Measurements from ENCODE around the gene PRLH.

The PRLH gene

DNA sequence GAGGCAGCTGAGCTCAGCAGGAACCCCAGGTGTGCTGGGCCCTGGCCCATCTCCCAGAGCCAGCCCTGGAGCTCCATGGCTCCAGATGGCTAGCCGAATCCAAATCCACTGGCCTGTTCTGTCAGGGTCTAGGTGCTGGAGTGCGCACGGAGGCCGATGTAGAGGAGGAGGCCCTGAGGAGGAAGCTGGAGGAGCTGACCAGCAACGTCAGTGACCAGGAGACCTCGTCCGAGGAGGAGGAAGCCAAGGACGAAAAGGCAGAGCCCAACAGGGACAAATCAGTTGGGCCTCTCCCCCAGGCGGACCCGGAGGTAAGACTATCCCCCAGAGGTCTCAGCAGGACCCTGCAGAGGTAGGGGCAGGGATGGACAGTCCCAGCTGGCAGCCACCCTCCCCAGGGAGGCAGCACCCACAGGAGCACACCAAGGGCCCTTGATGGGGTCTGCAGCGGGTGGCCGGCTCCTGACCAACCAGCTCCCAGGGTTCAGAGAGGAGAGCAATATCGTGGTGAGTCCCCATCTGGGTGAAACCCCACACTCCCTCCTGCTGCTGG, 26.1 kb upstream of the PRLH start:
- DNase-seq = no peak

DNA sequence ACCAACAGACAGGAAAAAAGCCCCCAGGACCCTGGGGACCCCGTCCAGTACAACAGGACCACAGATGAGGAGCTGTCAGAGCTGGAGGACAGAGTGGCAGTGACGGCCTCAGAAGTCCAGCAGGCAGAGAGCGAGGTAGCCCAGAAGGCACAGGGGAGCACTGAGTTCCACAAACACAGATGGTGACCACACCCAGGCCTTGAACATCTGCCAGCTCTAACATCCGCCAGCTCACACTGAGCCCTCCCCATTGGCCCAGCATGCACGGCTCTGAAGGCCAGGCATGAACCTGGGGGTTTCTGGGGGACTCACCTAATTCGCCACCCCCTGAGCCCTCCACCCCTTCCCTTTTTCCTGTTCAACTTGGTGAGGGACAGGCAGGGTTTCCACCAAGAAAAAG, 25.6 kb upstream of the PRLH start:
- DNase-seq = no peak

DNA sequence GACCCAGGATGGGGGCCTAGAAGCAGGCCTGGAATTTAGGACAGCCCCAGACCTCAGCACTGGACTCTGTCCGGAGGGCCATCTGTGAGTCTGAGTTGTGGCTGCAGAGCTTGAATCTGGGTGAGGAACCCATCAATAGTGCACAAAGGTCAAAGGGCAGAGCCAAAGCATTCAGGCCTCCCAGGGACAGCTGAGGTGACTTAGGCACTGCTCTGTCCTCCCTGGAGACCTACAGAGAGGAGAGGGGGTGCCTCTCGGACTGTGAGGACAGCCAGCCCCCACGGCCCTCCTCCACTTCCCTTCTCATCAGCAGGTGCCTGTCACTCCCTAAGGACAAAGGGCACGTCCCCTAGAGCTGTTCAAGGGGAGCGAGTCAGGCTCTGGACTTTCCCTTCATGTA, 25.1 kb upstream of the PRLH start:
- DNase-seq = no peak

DNA sequence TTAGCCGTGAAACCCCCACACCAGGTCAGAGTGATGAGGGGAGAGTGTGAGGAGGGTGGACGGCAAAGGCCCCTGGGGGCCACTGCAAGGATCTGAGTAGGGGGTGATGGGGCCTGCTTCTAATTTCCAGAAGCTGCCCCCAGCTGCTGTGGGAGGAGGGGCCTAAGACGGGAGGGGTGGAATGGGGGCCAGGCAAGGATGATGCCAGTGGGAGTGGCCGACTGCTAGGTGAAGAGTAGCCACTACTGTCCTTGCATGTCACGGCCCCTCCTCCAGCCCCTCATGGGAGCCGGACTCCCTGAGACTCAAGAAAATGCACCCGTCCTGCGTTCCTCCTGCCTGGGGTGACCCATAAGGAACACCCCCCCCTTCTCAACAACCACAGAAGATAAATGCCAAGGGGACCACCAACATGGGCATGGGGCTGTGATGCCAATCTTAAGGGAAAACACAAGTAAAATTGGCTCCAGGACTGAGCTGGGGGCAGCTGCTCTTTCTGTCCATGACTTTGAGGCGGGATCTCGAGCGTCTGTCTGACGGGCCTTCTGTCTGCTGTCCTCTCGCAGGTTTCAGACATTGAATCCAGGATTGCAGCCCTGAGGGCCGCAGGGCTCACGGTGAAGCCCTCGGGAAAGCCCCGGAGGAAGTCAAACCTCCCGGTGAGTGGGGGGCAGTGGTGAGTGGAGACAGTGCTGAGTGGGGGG, 24.2 kb upstream of the PRLH start:
- no peak for DNase-seq

DNA sequence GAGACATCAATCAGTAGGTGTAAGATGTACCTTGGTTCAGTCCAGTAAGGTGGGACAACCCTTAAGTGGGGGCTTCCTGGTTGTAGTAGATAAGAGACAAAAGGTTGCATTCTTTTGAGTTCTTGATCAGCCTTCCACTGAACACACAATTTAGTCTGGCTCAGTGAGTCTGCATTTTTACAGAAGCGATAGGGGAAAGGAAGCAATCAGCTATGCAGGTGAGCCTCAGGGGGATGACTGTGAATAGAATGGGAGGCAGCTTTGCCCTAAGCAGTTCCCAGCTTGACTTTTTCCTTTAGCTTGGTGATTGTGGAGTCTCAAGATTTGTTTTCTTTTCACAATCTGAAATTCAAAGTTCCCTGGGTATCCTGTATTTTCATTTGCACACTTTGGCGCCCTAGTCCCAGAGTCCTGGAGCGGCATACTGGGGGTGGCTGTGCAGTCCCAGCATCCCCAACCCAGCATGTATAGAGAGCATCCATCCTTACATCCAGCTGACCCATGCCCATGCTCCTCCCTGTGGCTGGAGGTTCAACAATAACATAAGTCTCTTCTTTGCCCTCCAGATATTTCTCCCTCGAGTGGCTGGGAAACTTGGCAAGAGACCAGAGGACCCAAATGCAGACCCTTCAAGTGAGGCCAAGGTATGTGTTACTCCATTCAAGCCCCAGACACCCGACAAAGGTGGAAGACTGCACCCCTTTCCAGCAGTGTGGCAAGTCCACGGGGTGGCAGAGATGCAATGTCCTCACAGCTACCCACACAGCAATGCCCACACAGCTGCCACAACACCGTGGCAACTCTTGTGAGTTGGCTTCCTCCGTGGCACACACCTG, 20.1 kb upstream of the PRLH start:
- DNase-seq = no peak

DNA sequence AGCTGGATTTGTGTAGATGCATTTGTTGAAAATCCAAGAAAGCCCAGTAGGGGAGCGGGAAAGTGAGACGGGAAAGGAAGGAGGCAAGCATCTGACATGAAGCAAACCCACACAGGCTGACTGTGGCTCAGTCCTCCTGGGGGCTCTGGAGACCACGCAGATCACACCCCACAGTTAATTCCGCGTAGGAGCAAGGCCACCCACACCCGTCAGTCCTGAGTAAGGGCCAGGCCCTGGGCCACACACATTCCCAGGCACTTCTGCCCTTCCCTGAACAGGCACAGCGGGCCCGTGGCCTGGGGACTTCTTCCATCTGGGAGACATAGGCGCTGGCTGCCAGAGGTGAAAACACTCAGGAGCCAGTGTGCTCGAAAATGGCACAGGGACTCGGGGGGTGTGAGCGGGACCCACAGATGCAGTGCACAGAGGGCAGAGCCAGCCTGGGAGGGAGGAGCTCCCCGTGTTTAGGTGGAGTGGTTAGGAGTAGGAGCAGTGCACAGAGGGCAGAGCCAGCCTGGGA, 19.4 kb upstream of the PRLH start:
- DNase-seq = no peak

DNA sequence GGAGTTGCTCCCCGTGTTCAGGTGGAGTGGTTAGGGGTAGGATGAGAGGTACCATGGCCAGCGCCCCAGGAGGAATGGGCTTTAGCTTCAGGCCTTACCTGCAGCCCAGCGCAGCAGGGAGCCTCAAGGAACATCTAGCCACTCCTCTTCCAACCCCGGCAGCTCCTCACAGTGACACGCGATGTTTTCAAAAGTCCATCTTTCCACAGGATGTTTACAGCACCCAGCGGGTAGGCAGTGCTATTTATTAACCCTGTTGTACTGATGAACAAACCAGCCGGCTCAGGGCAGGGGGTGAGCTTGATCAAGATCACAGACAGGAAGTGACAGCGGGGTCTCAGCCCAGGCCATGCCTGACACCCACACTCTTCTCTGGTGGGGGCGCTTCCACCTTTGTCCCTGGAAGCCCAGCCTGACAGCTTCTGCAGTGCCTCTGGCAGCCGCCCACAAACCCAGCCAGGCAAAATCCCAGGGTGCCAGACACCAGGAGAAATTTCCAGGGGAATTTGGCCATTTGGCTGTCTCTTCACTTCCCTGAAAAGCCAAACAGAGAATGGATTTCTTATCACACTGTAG, 18.4 kb upstream of the PRLH start:
- no peak for DNase-seq

DNA sequence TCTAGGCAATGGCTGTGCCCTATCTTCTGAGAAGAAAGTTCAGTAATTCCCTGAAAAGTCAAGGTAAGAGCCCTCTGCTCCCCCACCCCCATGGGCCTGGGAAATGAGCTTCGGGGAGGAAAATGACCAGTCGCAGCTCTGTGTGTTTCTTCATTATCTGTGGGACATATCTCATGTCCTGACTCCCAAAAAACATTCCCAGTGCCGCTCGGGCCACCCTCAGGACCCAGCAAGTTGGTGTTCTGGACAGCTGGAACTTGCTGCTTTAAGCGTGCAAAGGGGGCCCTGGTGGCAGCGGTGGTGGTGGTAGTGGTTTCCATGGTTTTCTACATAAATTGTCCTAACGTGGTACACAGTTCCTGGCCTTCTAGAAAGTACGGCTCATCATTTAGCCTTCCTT, 17.2 kb upstream of the PRLH start:
- DNase-seq = no peak

DNA sequence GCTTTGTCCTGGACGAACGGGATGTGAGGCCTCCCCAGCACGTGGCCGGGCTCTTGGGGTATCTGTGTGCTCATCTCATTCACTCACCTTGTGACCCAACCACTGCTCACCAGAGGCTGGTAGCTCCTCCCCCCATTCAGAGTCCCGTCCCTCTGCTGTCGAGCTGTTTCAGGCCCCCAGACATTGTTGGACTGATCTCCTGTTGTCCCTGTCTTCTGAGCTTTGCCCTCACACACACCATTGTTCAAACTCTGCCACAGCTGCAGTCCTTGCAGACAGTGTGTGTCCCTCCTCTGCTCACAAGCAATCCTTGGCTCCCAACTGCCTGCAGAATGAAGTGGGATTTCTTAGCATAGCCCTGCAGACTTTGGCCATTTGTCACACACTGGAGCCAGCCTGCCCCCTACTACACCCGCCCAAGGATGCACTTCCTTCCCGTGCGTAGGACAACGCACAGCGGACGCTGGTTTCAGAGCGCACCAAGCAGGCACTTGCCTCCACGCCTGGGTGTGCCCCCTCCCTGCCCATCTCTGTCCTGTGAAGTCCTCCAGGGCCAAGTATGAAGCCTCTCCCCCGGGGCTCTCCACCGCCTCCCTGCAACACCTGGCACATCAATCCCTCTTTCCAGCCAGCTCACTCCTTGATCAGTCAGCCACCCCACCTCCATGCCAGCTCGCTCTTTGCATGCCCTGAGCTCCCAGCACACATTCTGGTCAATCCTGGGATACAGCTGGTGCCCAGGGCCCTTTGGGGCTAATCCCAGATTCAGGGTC, 16.5 kb upstream of the PRLH start:
- no peak for DNase-seq

DNA sequence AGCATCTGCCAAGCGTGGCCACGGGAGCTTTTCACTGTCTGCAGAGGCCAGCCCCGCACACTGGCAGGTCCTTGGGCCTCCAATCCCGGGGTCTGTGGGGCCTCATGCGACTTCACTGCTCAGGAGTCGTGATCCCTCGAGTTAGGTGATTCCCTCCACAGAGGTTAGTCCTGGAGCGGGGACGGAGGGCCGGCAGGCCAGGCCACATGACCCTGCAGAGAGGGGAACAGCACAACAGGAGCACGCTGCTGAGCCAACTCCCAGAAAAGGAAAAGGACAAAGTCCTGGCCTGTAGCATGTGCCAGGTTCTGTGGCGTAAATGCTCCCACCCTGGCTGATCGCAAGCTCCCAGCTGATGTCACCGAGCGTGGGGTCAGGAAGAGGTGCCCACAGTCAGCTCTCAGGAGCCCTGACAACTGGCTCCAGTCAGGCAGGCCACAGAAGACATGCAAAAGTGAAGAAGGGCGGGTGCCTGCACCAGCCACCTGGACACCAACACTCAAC, 15.3 kb upstream of the PRLH start:
- DNase-seq = no peak

DNA sequence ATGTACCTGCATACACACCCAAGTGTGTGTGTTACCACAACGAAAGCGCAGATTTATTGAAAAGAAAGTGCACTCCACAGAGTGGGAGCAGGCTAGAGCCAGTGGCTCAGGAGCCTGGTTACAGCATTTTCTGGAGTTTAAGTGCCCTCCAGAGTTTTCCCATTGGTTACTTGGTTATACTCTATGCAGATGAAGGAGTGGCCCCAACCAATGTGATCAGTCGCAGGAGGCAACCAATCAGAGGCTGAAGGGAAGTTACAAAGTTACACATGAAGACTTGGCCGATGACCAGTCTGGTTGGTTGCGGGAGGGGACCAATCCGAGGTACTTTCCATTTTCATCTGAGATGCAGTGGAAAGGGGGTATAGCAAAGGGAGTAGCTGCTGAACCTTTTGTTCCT, 13.5 kb upstream of the PRLH start:
- no peak for DNase-seq

DNA sequence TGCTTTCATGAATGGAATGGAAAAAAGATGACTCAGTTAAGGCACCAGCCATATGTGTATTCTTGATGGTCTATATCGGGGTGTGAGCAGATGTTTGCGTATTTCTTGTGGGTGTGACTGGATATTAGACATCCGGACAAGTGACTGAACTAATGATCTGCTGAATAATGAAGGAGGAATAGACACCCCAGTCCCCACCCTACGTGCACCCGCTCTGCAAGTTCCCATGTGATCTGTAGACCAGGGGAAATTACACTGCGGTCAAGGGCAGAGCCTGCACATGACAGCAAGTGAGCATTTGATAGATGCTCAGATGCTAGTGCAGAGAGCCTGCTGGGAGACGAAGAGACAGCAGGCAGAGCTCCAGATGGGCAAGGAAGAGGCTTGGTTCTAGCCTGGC, 12.4 kb upstream of the PRLH start:
- no peak for DNase-seq

DNA sequence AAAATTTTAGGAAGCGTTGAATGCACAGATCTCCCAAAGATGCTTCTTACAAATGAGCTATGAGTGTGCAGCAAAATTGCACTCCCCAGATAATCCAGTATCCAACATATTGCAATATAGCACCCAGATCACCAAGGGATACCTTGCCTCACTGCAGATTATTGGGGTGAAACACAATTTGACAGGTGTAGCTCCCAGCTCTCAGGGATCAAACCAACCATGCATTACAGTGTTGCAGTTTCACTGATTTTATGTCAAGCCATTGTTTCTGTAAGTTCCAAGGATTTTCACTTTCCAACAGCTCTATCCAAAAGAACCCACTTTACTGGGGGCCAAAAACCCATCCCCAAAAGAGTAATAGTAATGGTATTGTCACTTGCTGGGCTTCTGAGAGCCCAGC, 10.8 kb upstream of the PRLH start:
- no peak for DNase-seq

DNA sequence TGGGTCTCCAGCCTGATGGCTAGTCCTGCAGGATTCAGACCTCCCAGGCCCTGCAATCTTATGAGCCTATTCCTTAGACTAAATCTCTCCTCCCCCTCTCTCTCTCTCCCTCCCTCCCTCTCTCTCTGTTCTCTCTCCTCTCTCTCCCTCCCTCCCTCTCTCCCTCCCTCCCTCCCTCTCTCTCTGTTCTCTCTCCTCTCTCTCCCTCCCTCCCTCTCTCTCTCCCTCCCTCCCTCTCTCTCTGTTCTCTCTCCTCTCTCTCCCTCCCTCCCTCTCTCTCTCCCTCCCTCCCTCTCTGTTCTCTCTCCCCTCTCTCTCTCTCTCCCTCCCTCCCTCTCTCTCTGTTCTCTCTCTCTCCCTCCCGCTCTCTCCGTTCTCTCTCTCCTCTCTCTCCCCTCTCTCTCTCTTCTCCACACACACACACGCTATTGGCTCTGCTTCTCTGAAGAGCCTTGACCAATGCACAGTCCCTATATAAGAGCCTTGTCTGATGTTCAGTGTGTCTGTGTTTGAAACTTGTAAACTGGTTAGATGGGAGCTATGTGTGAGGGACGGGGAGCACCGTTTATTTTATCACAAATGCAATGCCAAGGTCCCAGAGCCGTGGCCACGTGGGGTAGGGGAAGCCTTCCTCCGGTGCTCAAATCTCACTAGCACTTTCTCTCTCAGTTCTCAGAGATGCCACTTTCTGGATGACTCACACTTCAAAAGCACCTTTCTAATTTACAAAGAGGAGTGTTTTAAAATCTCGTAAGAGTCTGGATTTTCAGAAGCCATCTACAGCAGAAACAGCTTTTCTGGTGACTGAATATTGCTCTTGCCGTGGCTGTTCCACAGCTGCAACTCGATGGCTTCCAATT, 9.4 kb upstream of the PRLH start:
- DNase-seq = peak; percentile 34

DNA sequence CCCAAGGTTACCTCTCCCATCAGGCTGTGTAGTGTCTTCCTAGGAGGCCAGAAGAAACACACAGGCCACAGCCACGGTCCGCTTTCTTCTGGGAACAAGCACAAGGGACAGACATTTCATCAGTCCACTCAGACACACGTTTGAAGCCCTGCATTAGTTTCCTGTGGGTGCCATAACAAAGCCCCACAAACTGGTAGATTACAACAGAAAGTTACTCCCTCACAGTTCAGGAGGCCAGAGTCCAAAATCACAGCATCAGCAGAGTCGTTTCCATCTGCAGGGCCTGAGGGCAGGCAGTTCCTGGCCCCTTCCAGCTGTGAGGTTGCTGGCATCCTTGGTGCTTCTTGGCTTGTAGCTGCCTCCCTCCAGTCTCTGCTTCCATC, 8.8 kb upstream of the PRLH start:
- no peak for DNase-seq

DNA sequence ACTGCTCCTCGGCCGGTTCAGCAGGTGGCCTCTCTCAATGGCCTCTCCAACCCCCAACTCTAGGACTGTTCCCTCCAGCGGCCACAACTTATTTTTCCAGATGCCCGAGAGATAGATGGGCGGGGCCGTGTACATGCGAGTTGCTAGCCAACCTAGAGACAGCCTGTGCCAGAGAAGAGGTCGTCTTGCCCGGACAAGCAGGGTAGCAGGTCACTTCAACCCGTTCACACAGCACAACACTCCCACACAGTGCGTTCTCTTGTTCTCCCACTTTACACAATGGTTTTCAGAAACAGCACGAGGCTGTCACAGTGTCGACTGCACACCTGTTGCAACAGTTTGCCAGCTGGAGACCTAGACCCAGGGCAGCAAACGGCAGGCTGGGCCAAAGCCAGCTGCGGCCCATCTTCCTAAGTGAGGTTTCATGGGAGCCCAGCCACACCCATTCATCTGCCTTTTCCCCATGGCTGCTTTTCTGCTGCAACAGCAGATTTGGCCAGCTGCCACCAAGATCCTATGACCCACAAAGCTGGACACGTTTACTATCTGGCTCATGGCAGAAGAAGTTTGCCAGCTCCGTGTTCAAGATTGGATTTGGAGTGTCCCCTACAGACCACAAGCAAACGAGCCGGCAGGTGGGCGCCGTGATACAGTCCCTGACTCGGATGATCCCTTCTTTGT, 7.3 kb upstream of the PRLH start:
- no peak for DNase-seq

DNA sequence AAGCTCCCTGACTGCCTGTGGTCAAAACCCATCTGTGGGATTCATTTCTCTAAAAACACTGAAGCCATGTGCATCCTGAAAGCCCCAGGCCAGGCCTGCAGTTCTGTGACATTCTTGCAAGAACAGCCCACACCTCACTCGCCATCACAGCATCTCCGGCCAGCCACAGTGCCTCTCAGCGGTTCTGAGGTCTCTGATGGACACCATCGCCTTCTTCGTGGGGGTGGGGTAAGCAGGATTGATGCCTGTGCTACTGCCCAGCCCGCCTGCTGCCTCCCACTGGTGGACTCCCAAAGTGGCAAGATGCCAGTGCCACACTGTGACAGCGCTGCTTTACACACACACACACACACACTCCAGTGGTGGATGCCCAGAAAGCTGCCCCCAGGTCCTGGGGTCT, 5.2 kb upstream of the PRLH start:
- DNase-seq = no peak

DNA sequence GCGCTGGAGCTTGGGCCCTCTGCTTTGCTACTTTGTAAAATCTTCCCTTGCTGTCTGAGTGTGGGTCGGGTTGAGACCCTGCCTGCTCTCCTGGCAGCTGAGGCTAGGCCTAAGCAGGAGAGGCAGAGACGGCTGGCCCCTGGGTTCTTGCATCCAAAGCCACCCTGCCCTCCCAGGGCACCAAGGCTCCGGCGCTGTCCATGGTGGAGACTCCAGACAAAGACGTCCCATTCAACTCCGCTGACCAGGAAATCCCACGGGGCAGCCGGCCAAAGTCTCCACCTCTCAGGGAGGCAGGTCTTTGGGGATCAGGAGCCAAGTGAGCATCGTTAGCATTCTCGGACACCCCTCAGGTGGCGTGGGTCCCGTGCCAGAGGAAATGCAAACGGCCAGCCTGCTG, 2.6 kb upstream of the PRLH start:
- DNase-seq = no peak

DNA sequence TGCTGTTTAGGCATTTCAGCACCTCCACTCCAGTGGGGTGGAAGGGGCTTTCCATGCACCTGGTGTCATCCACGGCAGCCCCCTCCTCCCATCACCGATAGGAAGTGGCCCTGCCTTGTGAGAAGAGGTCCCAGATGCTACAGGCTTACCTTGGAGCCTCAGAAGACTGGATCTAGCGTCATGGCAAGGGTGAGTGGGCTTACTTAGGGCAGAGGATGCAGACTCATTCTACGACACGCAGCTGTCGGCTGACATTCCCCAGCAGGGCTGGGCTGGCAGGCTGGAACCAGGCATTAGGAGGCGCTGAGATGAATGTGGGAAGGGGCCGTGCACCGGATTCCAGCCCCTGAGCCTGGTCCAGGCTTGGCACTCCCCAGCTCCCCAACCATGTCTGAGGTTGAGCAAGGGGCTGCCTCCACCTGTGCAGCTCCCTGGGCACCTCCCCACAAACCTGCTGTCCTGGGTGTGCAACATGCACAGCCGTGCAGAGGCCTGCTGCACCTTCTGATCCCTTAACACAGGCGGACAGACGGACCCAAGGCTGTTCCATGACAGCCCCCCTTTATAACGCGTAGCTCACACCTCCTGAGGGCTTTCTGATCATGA, 1.7 kb upstream of the PRLH start:
- no peak for DNase-seq

DNA sequence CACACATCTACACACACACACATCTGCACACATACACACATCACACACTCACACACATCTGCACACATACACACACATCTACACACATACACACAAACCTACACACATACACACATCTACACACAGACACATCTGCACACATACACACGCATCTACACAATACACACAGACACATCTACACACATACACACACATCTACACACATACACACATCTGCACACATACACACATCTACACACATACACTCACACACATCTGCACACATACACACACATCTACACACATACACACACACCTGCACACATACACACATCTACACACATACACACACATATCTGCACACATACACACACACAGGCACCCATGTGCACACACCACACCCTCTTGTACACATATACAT, 400 bp upstream of the PRLH start:
- no peak for DNase-seq

All from activated naive CD4-positive, alpha-beta T cell treated with Interleukin-2 at 50 U/mL for 16 hours (primary cell).